ENCODE results near the gene TMC3. TPM values are rescaled to one million over a fixed set of nuclear protein-coding genes. Genes with fewer than 3 reads are reported as not detected.

TMC3 gene
- total and polyA plus RNA-seq, 10 of the 15 experiments (the other 5 are each of a cell fraction or from before 2014, with no cell fraction given), result 0.03 to 0.04 (median 0.04) TPM; not detected in 7

DNA sequence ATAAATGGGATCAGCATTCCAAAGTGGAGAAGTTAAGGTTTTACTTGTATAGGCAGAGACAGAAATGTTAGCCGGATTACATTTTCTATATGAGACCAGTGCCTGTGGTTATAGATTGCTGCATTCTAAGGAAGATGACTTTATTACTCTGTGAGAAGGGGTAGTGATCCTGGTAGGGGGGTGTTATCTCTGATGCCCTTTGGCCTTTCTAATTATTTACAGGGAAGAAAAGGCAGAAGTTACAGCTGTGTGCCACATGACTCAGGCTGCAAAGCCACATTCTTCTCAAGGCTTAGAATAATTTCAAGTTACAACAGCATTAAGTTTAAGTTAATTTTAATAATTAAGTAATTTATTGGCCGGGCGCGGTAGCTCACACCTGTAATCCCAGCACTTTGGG lies 2.2 kb upstream of the TMC3 start (continued):
- TF ChIP-seq E2F8 (IDR thresholded peaks at IDR 0.05; ENCODE audit: low read depth, partially characterized antibody) (no peak), PML (IDR thresholded peaks at IDR 0.05; ENCODE audit: low read length) (no peak), HDAC2 (IDR thresholded peaks at IDR 0.05) (no peak)

GRCh38 chr15:81375461-81375860 lies 1.4 kb upstream of the TMC3 start:
- no peak overlapping the region for H2AFZ ChIP-seq (ENCODE audit: control insufficient read depth, low read depth, low read length)
- FAIRE-seq, result no peak
- CTCF ChIA-PET, result no interaction called here
- H3K27ac ChIP-seq (ENCODE audit: control insufficient read depth, insufficient read depth), result no peak overlapping the region
- POLR2A ChIA-PET, result no interaction called here
- no peak overlapping the region for H3K4me3 ChIP-seq
- H3K9me3 ChIP-seq (replicated peaks; ENCODE audit: control insufficient read depth, insufficient read depth, low read length), result no peaks in the 10 kb centered on the region
- H4K20me1 ChIP-seq (ENCODE audit: control insufficient read depth, insufficient read depth), result no peaks in the 10 kb centered on the region
- no peak overlapping the region for H3K4me2 ChIP-seq (ENCODE audit: control insufficient read depth, insufficient read depth)
- H3K79me2 ChIP-seq (ENCODE audit: control insufficient read depth, insufficient read depth, low read length), result no peaks in the 10 kb centered on the region
- DNase-seq (ENCODE audit: low read depth, low spot score), result no peak
- SMC1A ChIA-PET (ENCODE audit: uncharacterized antibody, unreplicated experiment), result no interaction called here
- in situ Hi-C loops (cut with MboI), result no loop called here
- no peak for ATAC-seq
- WGBS (ENCODE audit: insufficient coverage, insufficient replicate concordance, low lambda C conversion rate, missing lambda C conversion rate), result 55% methylated on average over 4 of the region's 4 CpGs
- H3K9ac ChIP-seq (ENCODE audit: control insufficient read depth, insufficient read depth, low read length), result no peak overlapping the region
- H3K4me1 ChIP-seq (ENCODE audit: control insufficient read depth, insufficient read depth, low read length), result no peaks in the 10 kb centered on the region
- H3K27me3 ChIP-seq (replicated peaks in 1 of 2; ENCODE audit: control insufficient read depth in 2 of 2, insufficient read depth in 2 of 2, low read length in 1 of 2), result peaks cover 0 to 1% of the 10 kb centered on the region in 2 experiments; a peak in 2 of 4 replicates
- BruUV-seq (replicated peaks), result no TSS peak
- TF ChIP-seq BCL11A (IDR thresholded peaks at IDR 0.05; ENCODE audit: low read depth, low read length) (no peak), NFXL1 (IDR thresholded peaks at IDR 0.05; ENCODE audit: borderline replicate concordance) (no peak), MEF2B (IDR thresholded peaks at IDR 0.05; ENCODE audit: partially characterized antibody, poor library complexity, severe bottlenecking) (no peak), FOXM1 (IDR thresholded peaks at IDR 0.05; ENCODE audit: low read depth, low read length) (no peak), ZZZ3 (IDR thresholded peaks at IDR 0.05; ENCODE audit: control insufficient read depth, insufficient read length, low read depth) (no peak), RAD51 (IDR thresholded peaks at IDR 0.05) (no peak), ZSCAN29 (IDR thresholded peaks at IDR 0.05) (no peak), SMARCA5 (IDR thresholded peaks at IDR 0.05) (no peak), STAT3 (IDR thresholded peaks at IDR 0.05; ENCODE audit: low read depth, low read length) (no peak), SREBF2 (IDR thresholded peaks at IDR 0.05; ENCODE audit: low read length) (no peak), RAD21 (IDR thresholded peaks at IDR 0.05; ENCODE audit: insufficient read depth, low read depth, low read length) (no peak), HDGF (IDR thresholded peaks at IDR 0.05) (no peak)
- TF ChIP-seq, protein P1, sequence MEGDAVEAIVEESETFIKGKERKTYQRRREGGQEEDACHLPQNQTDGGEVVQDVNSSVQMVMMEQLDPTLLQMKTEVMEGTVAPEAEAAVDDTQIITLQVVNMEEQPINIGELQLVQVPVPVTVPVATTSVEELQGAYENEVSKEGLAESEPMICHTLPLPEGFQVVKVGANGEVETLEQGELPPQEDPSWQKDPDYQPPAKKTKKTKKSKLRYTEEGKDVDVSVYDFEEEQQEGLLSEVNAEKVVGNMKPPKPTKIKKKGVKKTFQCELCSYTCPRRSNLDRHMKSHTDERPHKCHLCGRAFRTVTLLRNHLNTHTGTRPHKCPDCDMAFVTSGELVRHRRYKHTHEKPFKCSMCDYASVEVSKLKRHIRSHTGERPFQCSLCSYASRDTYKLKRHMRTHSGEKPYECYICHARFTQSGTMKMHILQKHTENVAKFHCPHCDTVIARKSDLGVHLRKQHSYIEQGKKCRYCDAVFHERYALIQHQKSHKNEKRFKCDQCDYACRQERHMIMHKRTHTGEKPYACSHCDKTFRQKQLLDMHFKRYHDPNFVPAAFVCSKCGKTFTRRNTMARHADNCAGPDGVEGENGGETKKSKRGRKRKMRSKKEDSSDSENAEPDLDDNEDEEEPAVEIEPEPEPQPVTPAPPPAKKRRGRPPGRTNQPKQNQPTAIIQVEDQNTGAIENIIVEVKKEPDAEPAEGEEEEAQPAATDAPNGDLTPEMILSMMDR (IDR thresholded peaks at IDR 0.05 in 2 of 3, conservative IDR thresholded peaks at IDR 0.05 in 1 of 3; ENCODE audit: control insufficient read depth in 2 of 3, extremely low read depth in 1 of 3, insufficient read depth in 1 of 3, low read depth in 3 of 3, low read length in 3 of 3), result no peak
- RAD21 ChIA-PET (ENCODE audit: unreplicated experiment), result no interaction called here
- intact Hi-C loops (cut with micrococcal nuclease; ENCODE audit: unreplicated experiment), result no loop called here
- no peaks in the 10 kb centered on the region for H3K36me3 ChIP-seq (ENCODE audit: control insufficient read depth in 2 of 2, insufficient read depth in 2 of 2, low read length in 1 of 2)
